Stimulated activated CD4-positive, alpha-beta T cell treated with anti-CD3 and anti-CD28 coated beads, Interleukin-1b, Interleukin-23, amount 100 ng/mL, for 4 hours (primary cell): ENCODE data around the gene PTGDS.

Experiments
- DNase-seq, 2 donors: peaks; one replicate each; pipeline ENCODE4 v3.0.0-alpha.2; 2020; ENCODE audit warnings: low read depth in 2 of 2

Gene PTGDS

DNA sequence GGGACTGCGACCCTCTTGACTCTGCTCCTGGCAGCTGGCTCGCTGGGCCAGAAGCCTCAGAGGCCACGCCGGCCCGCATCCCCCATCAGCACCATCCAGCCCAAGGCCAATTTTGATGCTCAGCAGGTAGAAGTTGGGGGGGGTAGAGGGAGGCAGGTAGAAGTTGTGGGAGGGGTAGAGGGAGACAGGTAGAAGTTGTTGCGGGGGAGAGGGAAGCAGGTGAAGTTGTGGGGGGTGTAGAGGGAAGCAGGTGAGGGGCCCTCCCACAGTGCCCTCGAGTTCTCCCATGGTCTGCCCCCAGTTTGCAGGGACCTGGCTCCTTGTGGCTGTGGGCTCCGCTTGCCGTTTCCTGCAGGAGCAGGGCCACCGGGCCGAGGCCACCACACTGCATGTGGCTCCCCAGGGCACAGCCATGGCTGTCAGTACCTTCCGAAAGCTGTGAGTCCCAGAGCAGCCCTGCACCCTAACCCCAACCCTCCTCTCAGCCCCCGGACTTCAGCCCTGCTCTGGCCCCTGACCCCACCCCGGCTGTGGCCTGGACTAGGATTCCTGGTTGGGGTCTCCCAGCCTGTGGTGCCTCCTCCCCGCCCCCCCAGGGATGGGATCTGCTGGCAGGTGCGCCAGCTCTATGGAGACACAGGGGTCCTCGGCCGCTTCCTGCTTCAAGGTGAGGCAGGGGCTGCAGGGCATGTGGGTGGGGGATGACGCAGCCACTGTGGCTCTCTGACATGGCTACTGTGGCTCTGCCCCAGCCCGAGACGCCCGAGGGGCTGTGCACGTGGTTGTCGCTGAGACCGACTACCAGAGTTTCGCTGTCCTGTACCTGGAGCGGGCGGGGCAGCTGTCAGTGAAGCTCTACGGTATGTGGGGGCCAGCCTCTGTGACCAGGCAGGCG is 31.7 kb upstream of the PTGDS start:
- no peak for DNase-seq

DNA sequence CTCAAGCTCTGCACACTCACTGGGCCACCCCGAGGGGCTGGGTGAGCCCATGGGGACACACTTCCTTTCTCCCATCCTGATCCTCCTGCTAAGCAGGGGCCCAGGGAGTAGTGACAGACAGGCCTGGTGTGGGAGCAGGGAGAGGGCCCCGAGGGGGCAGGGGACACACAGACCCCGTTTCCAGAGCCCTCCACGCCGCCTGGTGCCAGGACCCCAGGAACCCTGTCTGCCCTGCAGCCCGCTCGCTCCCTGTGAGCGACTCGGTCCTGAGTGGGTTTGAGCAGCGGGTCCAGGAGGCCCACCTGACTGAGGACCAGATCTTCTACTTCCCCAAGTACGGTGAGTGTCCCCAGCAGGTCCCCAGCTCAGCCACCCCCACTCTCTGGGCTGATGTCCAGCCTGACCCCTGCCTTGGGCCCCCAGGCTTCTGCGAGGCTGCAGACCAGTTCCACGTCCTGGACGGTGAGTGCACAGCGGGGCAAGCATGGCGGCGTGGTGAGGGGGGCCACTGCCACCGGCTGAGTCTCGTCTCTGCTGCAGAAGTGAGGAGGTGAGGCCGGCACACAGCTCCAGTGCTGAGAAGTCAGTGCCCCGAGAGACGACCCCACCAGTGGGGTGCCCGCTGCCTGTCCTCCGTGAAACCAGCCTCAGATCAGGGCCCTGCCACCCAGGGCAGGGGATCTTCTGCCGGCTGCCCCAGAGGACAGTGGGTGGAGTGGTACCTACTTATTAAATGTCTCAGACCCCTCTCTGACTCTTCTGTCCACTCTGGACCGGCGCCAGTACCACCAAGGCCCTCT is 30.9 kb upstream of the PTGDS start:
- no peak for DNase-seq

DNA sequence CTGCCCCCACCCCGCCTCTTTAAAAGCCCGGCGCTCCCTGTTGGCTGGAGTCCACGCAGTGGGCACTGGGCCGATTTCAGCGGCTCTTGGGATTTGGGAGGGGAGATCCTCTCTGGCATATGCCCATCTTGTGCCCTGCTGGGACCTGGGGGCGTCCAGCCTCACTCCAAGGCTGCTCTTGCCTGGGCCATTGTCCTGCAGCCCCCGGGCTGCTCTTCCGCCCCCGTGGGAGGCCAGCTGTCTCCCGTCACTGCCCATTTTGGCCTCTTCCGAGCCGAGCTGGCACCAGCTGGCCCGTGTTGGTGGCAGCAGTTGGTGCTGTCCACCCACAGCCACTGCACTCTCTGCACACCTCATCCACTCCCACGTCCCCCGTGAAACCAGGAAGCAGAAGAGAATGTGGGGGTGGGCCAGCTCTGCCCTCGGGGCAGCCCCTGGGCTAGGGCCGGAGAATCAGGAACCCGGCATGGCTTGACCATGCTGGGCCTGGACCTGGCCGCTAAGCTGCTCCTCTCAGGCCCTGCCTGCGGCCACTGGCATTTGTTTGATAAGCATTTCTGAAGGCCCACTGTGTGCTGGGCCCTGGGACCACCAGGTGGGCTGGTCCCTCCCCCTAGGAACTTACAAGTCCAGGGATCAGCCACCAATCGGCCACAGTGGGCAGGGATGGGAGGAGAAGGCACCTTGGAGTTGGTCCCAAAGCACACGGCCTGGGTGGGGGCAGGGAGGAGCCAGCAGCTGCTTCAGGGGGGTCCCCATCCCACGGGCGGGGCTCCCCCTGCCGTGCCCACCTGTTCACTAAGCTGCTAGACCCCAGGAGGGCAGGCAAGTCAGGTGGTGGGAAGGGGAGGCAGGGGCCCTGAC is 30.0 kb upstream of the PTGDS start:
- DNase-seq = no peak

DNA sequence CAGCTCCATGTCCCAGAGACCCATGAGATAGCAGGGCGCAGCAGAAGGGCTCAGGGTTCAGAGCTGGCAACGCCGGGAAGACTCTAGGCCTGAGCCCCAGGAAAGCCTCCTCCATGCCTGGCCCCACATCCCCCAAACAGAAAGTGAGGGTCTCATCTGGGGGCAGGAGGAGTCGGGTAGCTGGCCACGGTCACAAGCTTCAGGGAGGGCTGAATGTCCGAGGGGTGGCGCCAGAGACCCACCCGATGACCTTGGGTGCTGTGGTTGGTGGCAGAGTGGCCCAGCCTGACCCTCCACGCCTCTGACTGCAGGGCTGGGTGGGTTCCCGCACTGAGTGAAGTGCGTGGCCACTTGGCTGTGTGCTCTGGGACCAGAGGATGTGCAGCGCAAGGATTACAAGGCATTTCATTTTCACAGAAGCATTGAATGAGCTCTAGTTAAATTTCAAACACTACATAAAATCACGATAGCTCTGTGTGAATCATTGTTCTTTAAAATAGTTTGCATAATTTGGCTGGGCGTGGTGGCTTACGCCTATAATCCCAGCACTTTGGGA is 29.3 kb upstream of the PTGDS start:
- no peak for DNase-seq

DNA sequence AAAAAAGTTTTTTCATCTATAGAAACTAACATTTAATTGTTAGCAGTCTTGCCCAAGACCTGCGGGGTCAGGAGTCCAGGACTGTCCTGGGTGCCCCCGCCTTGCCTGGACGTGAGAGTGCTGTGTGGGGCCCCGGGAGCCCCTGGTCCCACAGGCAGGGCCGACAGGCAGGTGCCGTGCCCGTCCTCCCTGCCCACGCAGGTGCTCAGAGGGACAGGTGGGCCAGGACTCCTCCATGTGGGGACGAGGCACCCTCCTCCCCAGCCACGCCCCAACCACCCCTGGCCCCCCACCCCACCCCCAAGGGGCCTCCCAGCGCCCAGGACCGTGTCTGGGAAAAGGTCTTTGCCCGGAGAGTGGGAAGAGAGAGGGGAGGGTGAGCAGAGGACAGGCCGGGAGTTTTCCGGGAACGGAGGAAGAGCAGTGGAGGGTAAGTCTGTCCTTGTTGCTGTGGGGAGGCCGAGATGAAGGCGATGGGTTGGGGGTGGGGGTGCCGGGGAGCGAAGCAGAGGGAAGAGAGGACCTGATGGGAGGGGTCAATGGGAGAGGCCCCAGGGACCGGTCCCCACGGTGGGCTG is 28.0 kb upstream of the PTGDS start:
- DNase-seq = no peak

DNA sequence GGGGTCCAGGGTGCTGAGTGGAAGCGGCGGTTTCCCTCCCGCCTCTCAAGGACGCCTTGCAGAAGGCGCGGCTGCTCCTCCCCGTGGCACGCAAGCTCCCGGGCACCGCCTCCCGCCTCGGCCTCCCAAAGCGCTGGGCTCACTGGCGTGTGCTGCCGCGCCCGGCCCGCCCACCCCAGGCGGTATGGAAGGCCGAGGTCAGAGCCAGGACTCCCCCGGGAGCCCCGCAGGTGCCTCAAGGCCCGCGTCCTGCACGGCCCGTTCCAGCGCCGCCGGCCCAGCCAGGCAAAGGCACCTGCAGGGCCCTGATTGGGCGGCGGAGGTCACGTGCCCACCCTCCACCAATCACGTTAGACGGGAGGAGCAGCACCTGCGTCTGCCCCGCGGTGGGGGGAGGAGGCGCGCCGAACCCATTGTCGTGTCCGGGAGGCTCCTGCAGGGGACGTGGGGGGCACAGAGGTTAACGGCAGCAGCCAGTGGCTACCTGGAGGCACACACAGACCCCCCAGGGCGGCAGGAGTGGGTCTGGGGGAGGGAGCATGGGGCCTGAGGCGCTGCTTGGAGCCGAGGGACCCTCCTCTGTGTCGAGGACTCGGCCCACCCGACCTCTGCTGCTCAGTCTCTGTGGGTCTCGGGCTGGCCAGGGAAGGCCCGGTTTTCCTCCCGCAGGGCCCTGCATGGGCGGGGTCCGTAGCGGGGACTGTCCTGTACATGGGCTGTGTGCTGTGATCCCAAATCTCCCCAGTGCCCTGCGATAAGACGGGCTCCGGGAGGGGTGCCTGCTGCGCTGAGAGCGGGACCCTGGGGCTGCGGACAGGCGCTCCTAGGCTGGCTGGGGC is 27.3 kb upstream of the PTGDS start:
- peak; percentile 93 to 95 for DNase-seq

DNA sequence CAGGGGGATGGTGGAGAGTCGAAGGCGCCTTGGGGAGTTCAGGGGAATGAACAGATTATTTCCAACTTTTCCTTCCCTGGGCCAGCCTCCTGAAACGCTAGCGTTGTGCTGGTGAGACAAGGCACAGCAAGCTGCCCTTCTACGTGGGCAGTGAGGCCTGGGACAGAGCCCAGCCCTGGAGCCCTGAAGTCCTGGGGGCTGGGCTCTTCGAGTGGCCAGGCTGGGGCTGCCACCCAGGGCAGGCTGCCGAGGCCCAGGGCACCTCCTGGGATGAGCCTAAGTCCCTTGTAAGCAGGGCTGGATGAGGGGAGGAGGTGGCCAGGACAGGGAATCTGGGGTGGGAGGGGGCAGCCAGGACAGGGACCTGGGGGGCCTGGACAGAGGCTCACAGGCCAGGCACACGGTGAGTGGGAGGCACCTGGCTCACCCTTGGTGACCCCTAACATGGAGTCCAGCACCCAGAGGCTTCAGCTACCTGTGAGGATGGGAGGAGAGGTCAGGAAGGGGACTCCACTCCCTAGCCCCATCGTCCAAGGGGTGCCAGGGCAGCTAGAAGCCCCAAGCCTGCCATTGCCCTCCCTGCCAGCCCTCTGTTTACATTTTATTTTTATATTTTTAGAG is 26.5 kb upstream of the PTGDS start:
- DNase-seq = no peak

DNA sequence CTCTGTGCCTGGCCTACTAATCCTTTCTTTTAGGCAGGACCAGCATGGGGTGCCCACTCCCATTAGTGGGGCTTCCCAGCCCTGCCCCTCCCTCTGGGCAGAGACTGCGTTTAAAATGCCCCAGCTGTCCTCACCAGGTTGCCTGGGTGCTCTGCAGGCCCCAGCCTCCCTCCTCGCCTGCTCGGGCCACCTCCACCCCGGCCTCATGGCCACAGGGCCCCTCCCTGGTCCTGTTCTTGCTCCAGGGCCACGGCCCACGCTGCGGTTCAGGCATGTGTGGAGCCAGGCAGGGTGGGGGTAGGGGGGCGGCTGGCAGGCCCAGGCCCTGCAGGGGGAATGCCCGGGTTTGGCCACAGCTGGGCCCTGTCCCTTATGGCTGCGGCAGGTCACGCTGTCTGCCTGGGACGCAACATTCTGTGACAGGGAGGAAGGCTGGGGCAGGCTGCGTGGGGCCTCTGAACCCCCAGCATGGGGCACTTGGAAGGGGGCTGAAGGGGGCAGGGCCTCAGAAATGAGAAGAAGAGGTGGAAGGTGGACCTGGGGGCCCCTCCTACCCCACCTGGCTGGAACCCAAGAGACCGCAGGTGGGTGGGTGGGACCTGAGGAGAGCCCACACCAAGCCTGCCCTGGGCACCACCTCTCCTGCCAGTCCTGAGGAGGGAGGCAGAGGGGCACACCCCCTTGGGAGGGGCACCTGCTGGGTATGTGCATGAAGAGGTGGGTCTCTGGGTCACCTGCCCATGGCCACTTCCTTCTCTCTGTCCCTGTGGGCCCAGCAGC is 25.6 kb upstream of the PTGDS start, which contains the start of gene LCN12:
Gene LCN12 (plus strand): TSS at position 733 of the 780 bp plus-strand sequence. CDS start 55 bp downstream, outside the sequence.
- no peak for DNase-seq

DNA sequence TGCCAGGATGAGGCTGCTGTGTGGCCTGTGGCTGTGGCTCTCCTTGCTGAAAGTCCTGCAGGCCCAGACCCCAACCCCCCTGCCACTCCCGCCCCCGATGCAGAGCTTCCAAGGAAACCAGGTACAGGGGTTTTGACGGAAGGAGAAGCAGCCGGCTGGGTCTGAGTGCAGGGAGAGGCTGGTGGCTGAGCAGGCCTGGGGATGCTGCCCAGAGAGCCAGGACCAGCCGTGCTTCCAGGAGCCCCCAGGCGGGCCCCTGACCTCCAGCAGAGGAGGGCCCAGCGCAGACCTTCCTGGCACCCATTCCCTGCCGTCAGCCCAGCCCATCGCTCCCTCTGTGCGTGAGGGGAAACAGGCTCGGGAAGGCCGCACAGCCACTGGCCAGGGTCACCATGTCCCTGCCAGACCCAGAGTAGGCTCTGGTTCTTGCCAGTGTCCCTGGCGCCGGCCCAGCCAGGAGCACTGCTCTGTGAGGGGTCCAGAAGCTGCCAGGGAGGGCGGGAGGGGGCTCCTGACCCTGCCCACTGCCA is 24.9 kb upstream of the PTGDS start:
- no peak for DNase-seq

DNA sequence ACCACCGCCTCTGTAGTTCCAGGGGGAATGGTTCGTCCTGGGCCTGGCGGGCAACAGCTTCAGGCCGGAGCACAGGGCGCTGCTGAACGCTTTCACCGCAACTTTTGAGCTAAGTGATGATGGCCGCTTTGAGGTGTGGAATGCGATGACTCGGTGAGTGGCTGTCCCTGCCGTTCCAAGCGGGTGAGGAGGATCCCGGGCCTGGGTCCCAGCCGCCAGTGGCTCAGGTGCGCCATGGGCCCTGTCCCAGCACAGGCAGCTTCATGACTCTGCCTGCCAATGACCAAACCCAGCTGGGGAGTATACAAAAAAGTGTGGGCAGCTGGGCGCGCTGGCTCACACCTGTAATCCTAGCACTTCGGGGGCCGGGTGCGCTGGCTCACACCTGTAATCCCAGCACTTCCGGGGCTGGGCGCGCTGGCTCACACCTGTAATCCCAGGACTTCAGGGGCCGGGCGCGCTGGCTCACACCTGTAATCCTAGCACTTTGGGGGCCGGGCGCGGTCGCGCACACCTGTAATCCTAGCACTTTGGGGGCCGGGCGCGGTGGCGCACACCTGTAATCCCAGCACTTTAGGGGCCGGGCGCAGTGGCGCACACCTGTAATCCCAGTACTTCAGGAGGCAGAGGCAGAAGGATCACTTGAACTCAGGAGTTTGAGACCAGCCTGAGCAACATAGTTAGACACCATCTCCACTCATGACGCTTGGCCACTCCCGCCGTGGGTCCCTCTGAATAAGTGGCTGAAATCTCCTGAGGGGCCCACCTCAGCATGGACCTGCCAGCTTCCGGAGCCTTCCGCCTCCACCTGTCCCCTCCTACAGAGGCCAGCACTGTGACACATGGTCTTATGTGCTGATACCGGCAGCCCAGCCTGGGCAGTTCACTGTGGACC is 24.2 kb upstream of the PTGDS start:
- no peak for DNase-seq

DNA sequence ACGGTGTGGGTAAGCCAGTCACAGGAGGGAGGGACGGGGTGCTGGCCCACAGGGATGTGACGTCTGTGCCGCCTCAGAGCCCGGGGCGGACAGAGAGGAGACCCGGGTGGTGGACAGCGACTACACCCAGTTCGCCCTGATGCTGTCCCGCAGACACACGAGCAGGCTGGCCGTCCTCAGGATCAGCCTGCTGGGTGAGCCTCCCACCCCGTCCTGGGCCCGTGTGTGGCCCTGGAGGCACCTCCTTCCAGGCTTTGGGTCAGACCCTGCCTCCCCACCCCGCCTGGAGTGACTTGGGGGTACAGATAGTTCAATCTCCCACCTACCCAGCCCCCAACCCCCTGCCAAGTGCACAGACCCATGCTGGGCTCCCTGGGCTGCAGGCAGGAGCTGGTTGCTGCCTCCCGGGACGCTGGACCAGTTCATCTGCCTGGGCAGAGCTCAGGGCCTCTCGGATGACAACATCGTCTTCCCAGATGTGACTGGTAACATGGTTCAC is 23.5 kb upstream of the PTGDS start:
- no peak for DNase-seq

DNA sequence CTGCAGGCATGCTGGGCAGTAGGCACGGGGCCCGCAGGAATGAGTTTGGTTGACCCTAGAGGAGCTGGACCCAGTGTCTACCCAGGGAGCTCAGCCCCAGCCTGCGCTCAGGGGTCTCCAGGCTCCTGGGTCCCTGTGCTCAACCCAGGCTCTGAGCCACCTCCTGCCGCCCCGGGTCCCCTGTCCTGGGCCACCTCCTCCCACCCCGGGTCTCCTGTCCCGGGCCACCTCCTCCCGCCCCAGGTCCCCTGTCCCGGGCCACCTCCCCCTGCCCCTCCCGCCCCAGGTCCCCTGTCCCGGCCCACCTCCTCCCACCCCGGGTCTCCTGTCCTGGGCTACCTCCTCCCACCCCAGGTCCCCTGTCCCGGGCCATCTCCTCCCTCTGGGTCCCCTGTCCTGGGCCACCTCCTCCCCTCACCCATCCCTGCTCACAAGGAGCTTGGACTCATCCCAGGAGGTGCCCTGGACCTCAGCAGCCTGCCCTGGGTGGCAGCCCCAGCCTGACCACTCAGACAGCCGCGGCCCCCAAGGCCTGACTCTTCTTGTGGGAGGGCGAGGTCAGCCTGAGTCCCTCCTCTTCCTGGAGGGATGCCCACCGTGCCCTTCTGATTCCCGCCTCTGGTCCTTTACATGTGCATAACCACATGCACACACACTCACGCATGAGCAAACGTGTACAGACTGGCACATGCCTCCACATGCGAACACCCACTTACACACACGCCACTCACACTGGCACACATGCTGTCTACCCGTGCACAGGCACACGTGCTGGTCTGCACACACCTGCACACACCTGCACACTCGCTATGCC is 22.8 kb upstream of the PTGDS start:
- no peak for DNase-seq

DNA sequence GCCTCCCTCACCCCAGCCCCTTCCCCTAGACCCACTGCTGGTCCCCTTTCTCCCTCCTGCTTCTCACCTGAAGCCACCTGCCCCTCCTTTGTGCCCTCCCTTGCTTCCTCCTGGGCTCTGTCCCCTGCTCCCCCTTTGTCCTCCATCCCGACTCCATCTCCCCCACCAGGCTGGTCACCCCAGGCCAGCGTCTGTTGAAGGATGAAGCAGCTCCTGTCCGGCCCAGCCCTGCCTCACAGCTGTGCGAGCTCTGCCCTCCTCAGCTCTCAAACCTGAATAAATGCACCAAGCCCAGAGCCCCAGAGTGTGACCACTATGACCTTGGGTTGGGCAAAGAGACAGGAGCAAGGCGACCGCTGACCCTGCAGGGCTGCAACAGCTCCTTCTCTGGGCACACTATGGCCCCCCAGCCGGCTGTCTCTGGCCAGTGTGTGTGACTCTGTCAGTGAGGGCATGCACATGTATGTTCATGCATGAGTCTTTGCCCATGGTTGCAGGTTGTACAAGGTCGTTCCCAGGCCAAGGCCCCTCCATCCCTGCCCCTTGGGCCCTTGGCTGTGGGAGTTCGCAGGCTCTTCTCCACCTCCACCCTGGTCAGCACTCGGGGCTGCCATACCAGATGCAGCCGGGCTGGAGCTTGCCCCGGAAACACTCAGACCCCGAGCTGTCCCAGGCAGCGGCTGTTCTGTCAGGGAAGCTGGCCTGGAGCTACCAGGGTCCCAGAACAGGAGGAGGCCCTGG is 21.9 kb upstream of the PTGDS start:
- no peak for DNase-seq

DNA sequence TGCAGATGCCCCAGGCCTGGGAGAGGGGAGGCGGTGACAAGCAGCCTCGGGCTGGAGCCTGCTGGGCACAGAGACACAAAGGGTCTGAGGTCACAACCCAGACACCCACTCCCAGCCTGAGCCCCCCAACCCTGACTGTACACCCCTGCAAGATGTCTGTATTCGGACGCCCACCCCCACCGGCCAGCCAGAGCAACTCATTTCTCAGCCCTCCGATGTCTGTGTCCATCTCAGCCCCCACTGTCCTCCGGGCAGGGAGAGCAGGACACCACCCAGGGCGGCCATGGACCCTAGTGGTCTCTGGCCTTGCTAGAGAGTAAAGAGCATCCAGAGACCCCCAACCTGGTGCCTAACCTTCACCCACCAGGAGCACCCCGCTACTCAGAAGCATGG is 21.4 kb upstream of the PTGDS start:
- no peak for DNase-seq

DNA sequence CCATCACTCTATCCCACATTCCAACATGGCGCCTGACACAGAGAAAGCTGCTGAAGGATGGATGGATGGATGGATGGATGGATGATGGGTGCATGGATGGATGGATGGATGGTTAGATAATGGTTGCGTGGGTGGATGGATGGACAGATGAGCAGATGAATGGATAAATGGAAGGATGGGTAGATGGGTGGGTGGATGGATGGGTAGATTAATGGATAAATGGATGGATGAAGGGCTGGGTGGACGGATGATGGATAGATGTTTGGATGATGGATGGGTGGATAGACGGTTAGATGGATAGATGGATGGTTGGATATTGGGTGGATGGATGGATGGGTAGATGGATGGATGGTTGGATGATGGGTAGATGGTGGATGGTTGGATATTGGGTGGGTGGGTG is 20.7 kb upstream of the PTGDS start:
- DNase-seq = no peak

DNA sequence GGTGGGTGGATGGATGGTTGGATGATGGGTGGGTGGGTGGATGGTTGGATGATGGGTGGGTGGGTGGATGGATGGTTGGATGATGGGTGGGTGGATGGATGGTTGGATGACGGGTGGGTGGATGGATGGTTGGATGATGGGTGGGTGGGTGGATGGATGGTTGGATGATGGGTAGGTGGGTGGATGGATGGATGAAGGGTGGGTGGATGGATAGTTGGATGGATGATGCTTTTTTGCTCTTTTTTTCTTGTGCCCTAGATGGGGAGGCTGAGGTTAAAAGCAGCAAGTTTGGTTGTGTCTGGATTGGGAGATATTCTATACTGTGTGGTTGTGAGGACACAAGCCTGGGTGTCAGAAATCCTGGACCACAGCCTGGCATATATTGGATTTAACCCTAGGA is 19.8 kb upstream of the PTGDS start:
- DNase-seq = no peak
